Measurements from ENCODE around the gene CYB561D1.

GRCh38 chr1:109513110-109513710 lies 19.3 kb downstream of the CYB561D1 start:
- TF ChIP-seq CTCF (IDR thresholded peaks at IDR 0.05) (no peak), POLR2A (IDR thresholded peaks at IDR 0.05) (no peak)
